GM19438 (cell line): Measurements from ENCODE around the gene BAZ2B.

Experiments
- ATAC-seq: cut with Tn5 transposase; IDR thresholded peaks from one replicate; pipeline ENCODE4 v1.9.1; 2021; ENCODE audit warnings: low read depth; ENCODE audit not compliant: unreplicated experiment

BAZ2B gene

DNA sequence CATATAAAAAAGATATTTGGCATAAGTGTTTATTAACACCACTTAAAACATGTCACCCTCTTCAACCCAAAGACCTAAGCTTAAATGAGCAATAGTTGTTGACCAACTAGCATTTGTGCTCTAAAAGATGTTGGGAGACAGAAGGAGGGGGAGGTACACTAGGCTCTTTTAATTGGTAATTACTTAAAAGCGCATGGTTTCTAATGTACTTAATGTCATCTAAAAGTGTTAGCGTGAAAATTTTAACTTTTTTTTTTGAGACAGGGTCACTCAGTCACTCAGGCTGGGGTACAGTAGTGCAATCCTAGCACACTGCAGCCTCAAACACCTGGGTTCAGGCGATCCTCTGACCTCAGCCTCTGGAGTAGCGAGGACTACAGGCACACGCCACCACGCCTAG lies 335.3 kb downstream of the BAZ2B start:
- no peak for ATAC-seq

DNA sequence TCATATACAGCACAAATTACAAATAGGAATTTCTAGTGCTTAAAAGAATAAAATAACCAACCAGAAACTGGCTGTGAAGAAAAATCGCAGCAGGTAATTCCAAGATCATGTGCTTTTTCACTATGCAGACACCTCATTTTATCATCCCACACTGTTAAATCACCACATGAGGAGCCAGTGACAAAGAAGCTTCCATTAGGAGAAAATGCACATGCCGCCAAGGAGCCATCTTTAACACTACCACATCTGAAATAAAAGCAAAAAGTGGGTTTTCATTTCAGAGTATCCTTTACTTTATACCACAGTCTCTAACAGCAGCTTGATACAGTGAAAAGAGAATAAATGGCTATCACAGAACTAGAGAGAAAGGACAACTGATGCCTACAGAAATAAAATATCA lies 336.6 kb downstream of the BAZ2B start:
- no peak for ATAC-seq

DNA sequence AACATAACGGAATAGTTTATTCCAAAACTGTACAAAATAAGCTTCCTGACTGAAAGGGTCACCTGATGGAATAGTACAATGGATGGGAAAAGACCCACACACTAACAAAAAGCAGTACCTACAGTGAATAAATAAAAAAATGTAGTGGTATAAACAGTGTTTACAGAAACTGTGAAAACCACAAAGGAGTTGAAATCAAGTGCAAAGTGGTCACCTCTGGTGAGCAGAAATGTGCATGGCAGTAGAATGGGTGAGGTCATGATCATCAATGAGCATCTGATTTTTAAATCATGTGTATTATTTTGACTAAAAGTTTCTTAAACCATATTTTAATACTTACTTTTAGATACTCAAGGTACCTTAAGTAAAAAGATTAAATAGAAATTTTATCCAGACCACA lies 341.2 kb downstream of the BAZ2B start:
- no peak for ATAC-seq

DNA sequence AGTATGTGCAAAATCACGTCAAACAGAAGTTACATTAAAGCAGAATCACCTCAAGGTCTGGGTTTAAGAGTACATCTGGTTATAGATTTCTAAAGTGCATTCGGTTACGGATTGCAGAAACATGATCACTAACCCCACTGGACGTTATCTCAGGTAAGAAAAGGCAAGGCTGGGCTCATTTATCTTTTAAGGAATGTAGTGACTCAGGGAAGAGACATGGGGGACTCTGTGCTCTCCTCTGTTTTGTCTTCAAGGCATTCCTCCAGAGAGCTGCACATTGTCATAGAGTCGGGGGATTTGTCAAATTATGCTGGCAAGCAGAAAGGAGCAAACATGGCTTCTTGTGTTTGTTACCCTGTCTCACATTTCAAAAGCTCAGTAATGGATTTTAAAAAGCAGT lies 344.2 kb downstream of the BAZ2B start:
- no peak for ATAC-seq

DNA sequence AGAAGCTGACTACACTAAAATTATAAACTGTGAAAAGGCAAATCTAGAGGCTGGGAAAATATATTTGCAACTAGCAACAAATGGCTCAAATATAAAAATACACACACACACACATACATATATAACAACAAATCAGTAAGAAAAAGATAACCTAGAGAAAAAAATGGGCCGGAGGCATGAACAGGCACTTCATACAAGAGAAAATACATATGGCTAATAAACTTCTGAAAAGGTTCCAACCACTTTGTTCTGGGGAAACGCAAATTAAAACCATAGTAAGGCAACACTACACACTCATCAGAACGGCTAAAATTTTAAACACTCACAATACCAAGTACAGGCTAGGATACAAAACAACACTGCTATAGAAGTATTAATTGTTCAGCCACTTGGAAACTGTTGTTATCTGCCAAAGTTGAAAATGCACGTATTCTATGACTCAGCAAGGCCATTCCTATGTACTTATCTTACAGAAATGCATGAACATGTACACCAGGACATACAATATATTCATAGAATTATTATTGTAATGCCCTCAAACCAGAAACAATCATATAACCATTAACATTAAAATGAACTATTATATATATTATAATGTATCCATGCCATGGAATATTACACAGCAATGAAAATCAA lies 345.5 kb downstream of the BAZ2B start:
- ATAC-seq: no peak
